22Rv1 (cell line): ENCODE results near the gene TUBB1.

ENCODE experiments used
- H3K27ac ChIP-seq: fragments of 450-650 bp; 2 replicates; pipeline ENCODE4 v1.5.1; 2017
- ZFX ChIP-seq: fragments of 450-650 bp; IDR thresholded peaks from 2 replicates; pipeline ENCODE4 v1.6.1; 2017; ENCODE audit warnings: antibody characterized with exemption, borderline replicate concordance
- TF ChIP-seq, protein P1 (sequence below): fragments of 450-650 bp; IDR thresholded peaks from 2 replicates; pipeline ENCODE4 v1.5.1; 2017; ENCODE audit warnings: mild to moderate bottlenecking

The TUBB1 gene

DNA sequence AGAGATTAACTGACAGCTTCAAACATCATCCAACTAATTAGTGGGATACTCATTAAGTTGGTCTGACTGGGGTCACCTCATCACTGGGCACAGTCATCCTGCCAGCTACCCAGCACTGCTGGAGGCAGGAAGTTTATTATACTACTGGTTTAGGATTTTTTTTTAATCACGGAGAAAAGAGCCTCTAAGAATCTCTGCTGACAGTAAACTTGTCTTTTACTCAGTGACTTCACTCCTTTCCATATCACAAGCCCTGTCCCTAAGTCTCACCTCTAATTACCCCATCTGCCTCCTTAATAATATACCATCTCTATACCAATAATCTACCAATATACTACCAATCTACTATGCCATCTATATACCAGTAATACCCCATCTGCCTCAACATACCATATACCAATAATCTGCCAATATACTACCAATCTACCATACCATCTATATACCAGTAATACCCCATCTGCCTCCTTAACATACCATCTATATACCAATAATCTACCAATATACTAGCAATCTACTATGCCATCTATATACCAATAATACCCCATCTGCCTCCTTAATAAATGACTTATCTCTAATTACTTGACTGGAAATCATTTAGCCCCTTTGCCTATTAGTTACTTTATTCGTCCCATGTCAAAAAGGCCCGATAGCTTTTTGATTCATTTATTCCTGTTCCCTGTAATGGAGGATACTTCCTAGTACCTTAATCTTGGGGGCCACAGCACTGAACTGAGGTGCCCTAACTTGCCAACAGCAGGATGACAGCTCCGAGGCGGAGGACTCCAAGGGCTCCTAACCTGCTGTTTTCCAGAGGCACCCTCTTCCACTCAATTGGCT is 7.9 kb downstream of the TUBB1 start:
- TF ChIP-seq ZFX = no peak
- TF ChIP-seq, protein P1, sequence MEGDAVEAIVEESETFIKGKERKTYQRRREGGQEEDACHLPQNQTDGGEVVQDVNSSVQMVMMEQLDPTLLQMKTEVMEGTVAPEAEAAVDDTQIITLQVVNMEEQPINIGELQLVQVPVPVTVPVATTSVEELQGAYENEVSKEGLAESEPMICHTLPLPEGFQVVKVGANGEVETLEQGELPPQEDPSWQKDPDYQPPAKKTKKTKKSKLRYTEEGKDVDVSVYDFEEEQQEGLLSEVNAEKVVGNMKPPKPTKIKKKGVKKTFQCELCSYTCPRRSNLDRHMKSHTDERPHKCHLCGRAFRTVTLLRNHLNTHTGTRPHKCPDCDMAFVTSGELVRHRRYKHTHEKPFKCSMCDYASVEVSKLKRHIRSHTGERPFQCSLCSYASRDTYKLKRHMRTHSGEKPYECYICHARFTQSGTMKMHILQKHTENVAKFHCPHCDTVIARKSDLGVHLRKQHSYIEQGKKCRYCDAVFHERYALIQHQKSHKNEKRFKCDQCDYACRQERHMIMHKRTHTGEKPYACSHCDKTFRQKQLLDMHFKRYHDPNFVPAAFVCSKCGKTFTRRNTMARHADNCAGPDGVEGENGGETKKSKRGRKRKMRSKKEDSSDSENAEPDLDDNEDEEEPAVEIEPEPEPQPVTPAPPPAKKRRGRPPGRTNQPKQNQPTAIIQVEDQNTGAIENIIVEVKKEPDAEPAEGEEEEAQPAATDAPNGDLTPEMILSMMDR = no peak
- H3K27ac ChIP-seq = no peak overlapping the region

DNA sequence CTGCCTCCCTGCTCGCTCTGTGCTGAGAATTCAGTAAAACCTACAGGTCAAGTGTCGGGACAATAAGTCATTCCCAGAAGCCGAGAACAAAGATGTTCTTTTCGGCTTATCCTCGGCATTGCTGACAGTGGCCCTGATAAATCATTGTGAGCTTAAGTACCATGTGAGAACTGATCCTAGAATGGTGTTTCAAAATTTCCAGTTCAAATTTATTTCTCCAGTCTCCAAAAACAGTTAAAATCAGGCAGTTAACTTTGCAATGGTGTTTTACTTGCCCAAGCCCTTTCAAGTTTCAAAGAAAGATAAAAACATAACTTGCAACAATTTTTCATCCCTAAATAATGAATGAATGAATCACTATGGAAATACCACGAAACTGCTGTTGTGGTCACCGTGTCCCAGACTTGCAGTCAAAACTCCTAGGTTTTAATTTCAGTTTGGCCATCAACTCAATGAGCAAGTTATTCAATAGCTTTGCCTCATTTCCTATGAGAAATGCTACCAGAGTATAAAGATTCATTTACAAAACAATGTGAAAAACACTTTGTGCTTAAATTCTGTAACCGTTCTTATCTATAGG is 8.6 kb downstream of the TUBB1 start:
- TF ChIP-seq, protein P1 = no peak
- TF ChIP-seq ZFX = no peak
- no peak overlapping the region for H3K27ac ChIP-seq

DNA sequence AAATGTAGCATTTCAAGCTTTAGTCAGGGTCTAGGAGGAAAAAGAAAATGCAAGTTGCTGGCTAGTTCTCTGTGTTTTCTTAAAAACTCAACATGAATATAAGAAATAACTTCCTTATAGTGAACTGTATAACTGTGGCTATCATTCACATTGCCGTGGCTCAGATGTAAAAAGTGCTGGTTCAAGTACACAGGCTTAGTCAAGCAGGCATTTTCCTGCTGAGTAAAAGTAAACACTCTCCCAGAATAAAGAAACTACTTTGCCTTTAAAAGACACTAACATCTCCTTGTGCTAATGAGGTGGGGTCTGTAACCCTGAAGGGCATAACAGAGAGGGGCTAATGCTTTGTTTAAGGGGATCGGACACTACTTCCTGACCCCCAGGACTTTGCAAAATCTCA is 9.6 kb downstream of the TUBB1 start:
- no peak for TF ChIP-seq ZFX
- TF ChIP-seq, protein P1 = no peak
- H3K27ac ChIP-seq = no peak overlapping the region

DNA sequence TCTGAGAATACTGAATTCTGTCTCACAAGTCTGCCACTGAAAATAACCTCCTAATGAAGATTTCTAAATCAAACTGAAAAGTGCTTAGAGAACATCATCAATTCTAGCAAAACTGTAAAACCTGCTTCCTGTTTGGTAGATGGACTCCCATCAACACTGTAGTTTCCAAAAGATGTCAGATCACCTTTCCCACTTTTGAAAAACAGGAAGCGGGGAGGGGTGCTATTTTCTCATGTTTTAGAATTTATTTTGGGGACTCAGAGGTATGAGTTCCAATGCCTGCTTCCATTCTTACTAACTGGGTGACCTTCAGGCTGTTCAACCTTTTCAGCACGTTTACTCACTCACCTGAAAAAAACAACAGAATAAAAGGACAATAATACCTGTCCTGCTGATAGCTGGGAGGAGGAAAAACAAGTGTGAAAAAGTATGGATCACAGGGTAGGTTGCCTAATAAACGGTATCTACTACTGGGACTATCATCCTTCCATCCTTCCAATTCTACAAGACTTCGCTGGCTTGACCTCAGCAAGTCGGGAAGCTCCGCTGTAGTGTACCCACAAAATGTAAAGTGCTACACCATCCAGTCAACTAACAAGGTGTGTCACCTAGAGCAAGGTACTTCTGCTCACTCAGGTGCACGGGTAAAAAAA is 11.8 kb downstream of the TUBB1 start:
- H3K27ac ChIP-seq = peak overlapping the region; percentile 77
- no peak for TF ChIP-seq ZFX
- TF ChIP-seq, protein P1 = no peak

DNA sequence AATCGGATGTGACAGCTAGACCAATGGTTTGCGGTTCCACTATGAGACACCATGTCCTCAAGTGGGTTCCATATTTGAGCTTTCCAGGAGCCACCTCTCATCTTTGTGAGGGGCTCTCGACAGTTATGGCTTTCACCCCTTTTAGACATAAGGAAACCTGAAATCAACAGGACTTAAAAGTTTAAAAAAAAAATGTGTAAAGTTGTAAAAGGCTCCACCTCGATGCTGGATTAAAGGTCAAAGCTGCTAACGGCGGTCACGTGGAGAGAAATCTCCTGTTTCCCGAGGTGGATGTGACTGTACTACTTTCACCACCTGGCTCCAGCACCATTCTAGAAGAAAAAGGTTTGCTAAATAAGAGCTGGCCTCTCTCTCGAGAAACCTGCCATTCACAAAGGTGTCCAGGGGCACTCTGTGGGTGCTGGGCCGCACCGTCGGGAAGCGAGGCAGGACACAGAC is 12.4 kb downstream of the TUBB1 start:
- H3K27ac ChIP-seq = peak overlapping the region; percentile 77
- TF ChIP-seq, protein P1 = no peak
- no peak for TF ChIP-seq ZFX

DNA sequence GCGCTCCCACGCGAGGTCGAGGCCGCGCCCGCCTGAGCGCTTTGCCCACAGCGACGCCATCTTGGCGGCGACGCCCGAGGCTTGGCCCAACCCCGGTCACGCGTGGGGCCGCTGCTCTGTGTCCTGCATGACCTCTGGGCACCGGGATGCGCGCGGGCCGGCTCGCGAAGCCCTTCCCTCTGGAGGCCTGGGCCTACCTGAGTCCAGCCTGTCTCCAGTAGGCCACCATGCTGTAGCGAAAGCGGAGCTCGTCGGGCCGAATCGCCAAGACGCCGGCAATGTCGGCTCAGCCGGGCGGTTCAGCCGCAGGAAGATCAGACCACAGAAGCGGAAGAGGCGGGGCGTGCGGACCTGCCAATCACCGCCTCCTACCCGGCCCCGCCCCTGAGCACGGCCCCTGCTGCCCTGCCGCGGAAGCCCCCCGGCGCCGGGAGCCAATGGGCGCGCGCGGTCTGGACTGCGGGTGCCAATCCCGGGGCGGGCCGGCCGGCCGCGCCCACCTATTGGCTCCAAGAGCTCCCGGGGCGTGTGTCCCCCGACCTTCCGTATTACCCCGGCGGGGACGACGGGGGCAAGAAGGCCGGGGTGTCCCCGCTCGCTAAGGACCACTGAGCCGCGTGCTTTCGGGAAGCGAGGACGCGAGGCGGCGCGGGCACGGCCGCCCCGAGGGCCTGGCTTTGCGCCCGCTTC is 12.9 kb downstream of the TUBB1 start, which contains the start of gene ATP5F1E:
Gene ATP5F1E, minus strand, starts transcription at position 313 of the 690 bp plus-strand sequence. Its CDS starts 84 bp downstream, at position 229.
- TF ChIP-seq ZFX = no peak
- TF ChIP-seq, protein P1 = no peak
- peak within 1 kb of the TSS; percentile 77 for H3K27ac ChIP-seq
